NCI-H1436 treated with DMSO at 0.1 percent for 48 hours (cell line): Measurements from ENCODE around the gene GALNT5.

Source experiments
- DNase-seq: peaks from one replicate; lab custom pipeline; 2025; lab: John Stamatoyannopoulos, UW

GALNT5 gene

GRCh38 chr2:157290525-157290924, 33.0 kb downstream of the GALNT5 start:
- no peak for DNase-seq

GRCh38 chr2:157291018-157291417, 33.5 kb downstream of the GALNT5 start:
- no peak for DNase-seq

DNA sequence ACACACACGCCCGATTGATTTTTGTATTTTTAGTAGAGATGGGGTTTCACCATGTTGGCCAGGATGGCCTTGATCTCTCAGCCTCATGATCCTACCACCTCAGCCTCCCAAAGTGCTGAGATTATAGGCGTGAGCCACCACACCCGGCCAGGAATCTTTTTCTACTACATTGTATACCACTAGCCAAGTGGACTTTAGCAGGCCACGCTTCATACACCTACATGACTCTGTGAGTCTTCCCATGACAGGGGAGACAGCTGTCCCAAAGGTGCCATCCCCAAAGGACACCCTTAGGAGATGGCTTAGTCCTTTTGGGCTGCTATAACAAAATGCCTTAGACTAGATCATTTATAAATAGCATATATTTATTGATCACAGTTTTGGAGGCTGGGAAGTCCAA, 35.3 kb downstream of the GALNT5 start:
- DNase-seq: no peak

- DNase-seq: no peak
Observed at GRCh38 chr2:157296490-157296889, 39.0 kb downstream of the GALNT5 start.

GRCh38 chr2:157296958-157297357, 39.5 kb downstream of the GALNT5 start:
- DNase-seq: no peak

GRCh38 chr2:157301307-157301706, 43.8 kb downstream of the GALNT5 start:
- DNase-seq: no peak

DNA sequence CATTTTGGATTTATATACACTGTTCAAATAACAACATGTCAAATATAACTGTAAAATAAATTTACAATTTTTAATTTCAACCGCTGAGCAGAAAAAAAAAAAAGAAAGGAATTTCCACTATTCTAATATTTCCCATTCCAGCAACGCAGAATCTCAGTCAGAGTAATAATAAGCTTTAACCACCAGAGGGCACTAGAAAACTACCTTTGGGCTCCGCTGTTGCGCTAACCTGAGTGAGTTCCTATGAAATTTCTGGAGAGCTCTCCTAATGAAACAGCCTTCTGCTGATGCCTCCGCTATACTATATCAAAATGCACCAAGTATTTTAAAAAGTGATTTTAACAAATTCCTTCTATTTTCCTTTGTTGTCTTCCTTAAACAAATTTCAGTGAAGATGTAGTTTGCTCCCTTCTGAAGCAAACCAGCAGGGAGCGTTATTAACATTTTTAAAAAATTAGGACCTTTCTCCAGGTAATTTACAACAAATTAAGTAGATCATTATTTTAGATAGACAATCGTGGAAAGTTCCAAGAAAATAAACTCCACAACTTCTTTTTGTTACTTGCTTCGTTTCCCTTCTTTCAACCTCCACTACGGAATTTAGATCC, 45.1 kb downstream of the GALNT5 start:
- no peak for DNase-seq

- DNase-seq: no peak
Observed at GRCh38 chr2:157303612-157304011, 46.1 kb downstream of the GALNT5 start.

- no peak for DNase-seq
Observed at GRCh38 chr2:157304811-157305722, 47.6 kb downstream of the GALNT5 start.

DNA sequence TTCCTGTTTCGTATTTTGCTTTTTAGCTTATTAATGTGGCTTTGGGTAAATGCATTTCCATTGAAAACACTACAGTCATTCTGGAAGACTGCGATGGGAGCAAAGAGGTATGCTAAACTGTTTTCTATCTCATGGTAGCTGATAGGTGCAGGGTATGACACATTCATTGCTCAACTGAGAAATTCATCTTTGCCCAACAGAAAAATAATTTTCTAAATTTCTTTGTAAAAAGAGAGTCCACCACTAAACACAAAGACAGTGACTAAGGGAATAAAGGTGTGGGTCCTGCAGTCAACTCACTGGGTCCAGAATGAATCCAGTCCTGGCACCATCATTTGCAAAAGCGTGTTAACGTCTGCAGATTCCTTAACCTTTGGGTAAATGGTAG, 48.2 kb downstream of the GALNT5 start:
- DNase-seq: no peak

GRCh38 chr2:157307021-157307420, 49.5 kb downstream of the GALNT5 start:
- DNase-seq: no peak

DNA sequence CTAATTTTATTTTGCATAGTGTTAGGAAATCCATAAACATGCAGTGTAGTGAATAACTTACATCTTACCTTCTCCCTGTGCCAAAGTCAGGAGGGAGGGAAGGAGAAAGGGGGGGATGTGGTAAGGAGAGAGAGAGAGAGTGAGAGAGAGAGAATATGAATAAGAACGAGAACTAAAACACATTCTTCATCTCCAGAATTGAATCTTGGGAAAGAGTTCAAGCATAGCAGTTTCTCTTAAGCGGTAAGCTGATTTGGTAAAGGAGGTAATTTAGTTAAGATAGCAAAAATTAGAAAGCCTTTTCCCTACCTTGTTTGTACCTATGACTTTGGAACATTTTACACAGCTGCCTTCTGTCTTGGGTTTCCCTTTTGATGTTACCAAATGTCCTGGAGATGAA, 52.4 kb downstream of the GALNT5 start:
- no peak for DNase-seq

DNA sequence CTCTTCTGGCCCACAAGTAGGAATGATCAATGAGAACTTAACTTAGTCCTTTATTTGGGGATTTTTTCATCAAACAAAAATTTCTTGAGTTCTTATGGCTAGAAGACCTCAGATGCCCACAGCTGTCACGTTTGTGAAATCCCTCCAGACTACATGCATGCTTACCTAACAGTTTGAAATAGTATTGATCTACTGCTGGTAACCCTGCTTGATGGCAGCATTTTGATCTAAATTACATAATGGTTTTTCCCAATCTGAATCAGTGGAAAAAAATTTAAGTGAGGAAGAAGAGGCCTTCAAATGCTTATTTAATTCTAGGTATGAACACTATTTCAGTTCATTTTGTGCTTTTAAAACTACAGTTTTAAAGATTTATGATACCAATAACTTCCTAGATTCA, 54.2 kb downstream of the GALNT5 start:
- no peak for DNase-seq

- DNase-seq: no peak
Observed at GRCh38 chr2:157312866-157313486, 55.5 kb downstream of the GALNT5 start.

- no peak for DNase-seq
Observed at GRCh38 chr2:157315901-157316300, 58.4 kb downstream of the GALNT5 start.

- DNase-seq: no peak
Observed at GRCh38 chr2:157318884-157319283, 61.4 kb downstream of the GALNT5 start.

GRCh38 chr2:157319795-157320194, 62.3 kb downstream of the GALNT5 start:
- no peak for DNase-seq

DNA sequence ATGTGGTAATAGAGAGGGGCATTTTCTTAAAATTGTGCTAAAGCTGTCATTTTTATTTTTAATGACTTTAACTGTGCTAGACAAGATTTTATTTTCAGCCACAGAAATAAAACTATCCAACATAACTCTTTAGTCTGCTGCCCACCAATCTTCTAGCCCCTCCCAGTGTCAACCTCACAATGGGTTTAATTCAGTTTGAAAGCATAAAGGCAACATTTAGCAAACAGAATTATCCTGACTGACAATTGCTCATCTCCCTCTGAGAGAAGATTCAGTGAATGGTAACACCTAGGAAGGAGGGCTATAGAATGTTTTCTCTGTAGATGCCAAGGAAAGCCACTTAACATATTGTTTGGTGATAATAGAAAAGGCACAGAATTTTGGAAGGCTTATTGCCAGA, 62.9 kb downstream of the GALNT5 start:
- DNase-seq: no peak

DNA sequence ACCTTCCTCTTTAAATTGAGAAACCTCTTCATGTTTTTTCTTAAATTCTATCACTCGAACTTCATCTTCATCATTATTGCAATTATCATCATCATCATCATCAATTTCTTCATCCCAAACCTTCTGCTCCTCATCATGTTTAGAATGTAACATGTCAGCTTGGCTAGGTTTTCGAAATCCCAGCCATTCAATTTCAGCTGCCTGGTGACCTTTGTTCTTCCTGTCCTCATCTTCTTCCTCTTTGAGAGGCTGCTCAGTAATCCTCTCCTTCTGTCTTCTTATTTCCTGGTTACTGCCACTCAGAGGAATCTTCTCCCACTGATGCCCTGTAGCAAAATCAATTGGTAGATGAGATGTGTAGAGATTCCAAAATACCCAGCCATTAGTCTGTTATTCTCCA, 64.0 kb downstream of the GALNT5 start:
- DNase-seq: no peak

DNA sequence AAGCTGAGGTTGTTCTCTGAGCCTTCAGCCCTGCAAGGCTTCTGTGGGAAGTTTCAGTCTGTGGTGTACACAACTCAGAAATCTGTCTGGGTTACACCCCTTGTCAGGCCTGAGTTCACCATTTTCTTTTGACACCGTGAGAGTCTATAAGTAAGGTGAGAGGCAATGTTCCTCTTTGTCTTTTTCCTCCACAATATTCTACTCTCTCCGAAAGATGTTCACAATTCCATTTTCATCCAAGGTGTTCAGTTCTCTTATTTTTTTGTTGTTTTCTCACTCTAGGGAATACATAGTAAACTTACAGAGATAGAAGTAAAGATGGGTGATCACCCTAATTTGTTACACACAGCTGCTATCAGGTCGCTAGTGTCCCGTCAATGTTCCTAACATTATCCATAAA, 64.9 kb downstream of the GALNT5 start:
- DNase-seq: no peak

DNA sequence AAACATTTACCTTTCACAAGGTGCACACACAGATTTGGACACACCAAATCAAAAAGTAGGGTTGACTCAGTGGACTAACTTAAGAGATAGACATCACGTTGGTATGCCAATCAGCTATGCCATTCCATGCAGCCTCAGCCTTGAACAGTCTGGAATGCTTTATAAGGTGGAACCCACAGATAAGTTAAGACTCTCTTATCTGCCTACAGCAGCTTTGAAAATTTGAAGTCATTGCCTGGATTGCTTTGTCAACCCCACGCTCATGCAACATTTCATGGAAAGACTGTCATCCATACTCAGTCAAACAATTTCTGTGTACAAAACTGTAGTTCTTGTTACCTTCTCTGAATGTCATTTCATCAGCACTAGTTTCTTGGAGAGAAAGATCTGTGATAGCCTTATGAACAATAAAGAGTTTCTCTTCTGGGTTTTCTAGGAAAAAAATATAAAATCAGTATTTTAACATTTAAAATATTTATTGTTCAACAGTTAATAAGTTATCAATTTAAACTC, 66.9 kb downstream of the GALNT5 start:
- no peak for DNase-seq

DNA sequence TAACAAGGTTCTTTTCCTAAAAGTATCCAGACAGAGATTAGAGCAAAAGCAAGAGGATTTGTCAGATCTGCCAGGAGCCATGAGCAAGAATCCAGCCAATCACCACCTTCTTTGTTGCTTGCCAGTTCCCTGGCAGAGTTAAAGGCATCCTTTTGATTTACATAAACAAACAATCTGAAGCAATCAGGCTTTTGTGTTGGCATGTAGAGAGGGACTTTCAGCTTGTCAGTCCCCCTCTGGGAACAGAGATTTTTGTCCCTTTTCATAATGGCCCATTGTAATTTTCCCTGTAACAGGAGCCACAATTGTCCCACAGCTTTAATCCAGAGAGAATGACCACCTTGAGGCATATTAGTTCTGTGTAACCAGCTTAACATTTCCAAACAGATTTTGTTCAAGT, 68.3 kb downstream of the GALNT5 start, which contains the start of gene ERMN:
Gene ERMN, minus strand, starts transcription at position 39 of the 400 bp plus-strand sequence. CDS start 182 bp downstream, outside the sequence.
- DNase-seq: no peak

DNA sequence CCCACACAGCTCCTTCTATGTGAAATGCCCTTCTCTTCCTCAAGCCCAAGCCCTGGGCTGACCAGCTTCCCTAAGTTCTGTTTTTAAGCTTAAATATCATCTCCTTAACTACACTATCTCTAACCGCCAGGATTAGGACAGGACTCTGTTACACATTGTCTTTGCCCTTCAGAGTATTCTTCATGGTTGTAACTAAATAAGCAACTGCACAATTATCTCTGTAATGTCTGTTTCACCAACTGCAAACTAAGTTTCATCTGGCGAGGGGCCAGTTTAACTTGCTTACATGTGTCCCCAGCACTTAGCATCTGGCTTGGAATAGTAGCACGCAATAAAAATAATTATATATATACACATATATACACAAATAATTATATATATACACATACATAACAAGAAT, 69.2 kb downstream of the GALNT5 start:
- no peak for DNase-seq
